Measurements from ENCODE around the gene SLC39A3. TPM values are rescaled to one million over a fixed set of nuclear protein-coding genes. Genes with fewer than 3 reads are reported as not detected.

SLC39A3 gene
- total and polyA plus RNA-seq, 2 of the 8 experiments (the other 6 are each of a cell fraction or from before 2014, with no cell fraction given) = 33.0 to 52.9 TPM

GRCh38 chr19:2699413-2700140 is 40.2 kb downstream of the SLC39A3 start:
- CTCF ChIA-PET (ENCODE audit: partially characterized antibody) = interaction anchor here (0.8 to 1.4 kb wide), 3 partner anchors 9 to 51 kb away, joined by 3 to 7 read pairs (median 5); no protein-coding TSS in a partner anchor
- TF ChIP-seq MAFK (IDR thresholded peaks at IDR 0.05; ENCODE audit: low read depth, low read length) (no peak), NRF1 (IDR thresholded peaks at IDR 0.05; ENCODE audit: low read depth, low read length) (no peak)

More at GRCh38 chr19:2699413-2700140, 40.2 kb downstream of the SLC39A3 start:
- no peak overlapping the region for H3K9ac ChIP-seq (replicated peaks in 1 of 4; ENCODE audit: extremely low read depth in 1 of 4, low read depth in 3 of 4, low read length in 3 of 4)
- no peak overlapping the region for H3K14ac ChIP-seq (ENCODE audit: insufficient read length)
- no peak overlapping the region for H2AK5ac ChIP-seq (ENCODE audit: low read depth, low read length)
- peaks cover 4% of the 10 kb centered on the region; the same call in 1 of the 2 replicates for H3K23me2 ChIP-seq (ENCODE audit: low read depth, low read length)
- peaks cover 0 to 4% of the 10 kb centered on the region in 2 experiments for H4K20me1 ChIP-seq (replicated peaks in 1 of 2; ENCODE audit: control insufficient read depth in 1 of 2, insufficient read depth in 2 of 2, low read length in 2 of 2)
- no peak overlapping the region; a peak in 1 of 4 replicates for H3K4me2 ChIP-seq (ENCODE audit: insufficient read depth in 1 of 2, low read depth in 2 of 2, low read length in 2 of 2)
- no peak overlapping the region for H4K5ac ChIP-seq (ENCODE audit: insufficient read length, low read depth, low read length)
- peaks cover 3 to 8% (median 5%) of the 10 kb centered on the region in 4 experiments for H3K4me1 ChIP-seq (replicated peaks in 1 of 4; ENCODE audit: control insufficient read depth in 3 of 4, insufficient read depth in 4 of 4, low read length in 3 of 4)
- H3K79me2 ChIP-seq (ENCODE audit: control insufficient read depth in 1 of 2, insufficient read depth in 2 of 2, low read length in 2 of 2) = no peaks in the 10 kb centered on the region
- H3K79me1 ChIP-seq (ENCODE audit: low read depth, low read length) = no peaks in the 10 kb centered on the region; the same call in 1 of the 2 replicates
- no peak overlapping the region for H3K4ac ChIP-seq (replicated peaks; ENCODE audit: insufficient read length, low read depth, low read length)
- POLR2A ChIA-PET (ENCODE audit: partially characterized antibody) = no interaction called here
- no peak overlapping the region for H4K91ac ChIP-seq (replicated peaks; ENCODE audit: insufficient read length, low read length)
- H3K36me3 ChIP-seq (ENCODE audit: control insufficient read depth in 2 of 4, insufficient read depth in 4 of 4, low read length in 3 of 4) = no peaks in the 10 kb centered on the region
- no peak overlapping the region for H2BK120ac ChIP-seq (replicated peaks; ENCODE audit: low read depth, low read length)
- 84% methylated on average over 15 of the region's 15 CpGs; no CpG with 5 or more reads in 1 of the 2 experiments for WGBS, 2 experiments (ENCODE audit: extremely low coverage in 1 of 2, insufficient coverage in 1 of 2, insufficient read length in 1 of 2, insufficient replicate concordance in 2 of 2, low coverage in 1 of 2, low lambda C conversion rate in 2 of 2, missing lambda C conversion rate in 1 of 2)
- no peak overlapping the region for H2BK15ac ChIP-seq (ENCODE audit: low read length)
- no peak overlapping the region for H4K8ac ChIP-seq (ENCODE audit: extremely low read depth, insufficient read depth, low read length)
- no peak for FAIRE-seq
- H3K18ac ChIP-seq (ENCODE audit: extremely low read depth, low read length) = no peak overlapping the region
- H3K23ac ChIP-seq (ENCODE audit: insufficient read length) = no peak overlapping the region
- DNase-seq (ENCODE audit: low read depth in 1 of 2, low spot score in 2 of 2) = no peak
- no peak overlapping the region for H3K27ac ChIP-seq (ENCODE audit: low read depth, low read length)
- H2AFZ ChIP-seq (ENCODE audit: low read length) = no peak overlapping the region
- H2BK12ac ChIP-seq (ENCODE audit: low read depth, low read length) = no peak overlapping the region
- H2BK5ac ChIP-seq (ENCODE audit: low read depth, low read length) = no peak overlapping the region
- H3K27me3 ChIP-seq (replicated peaks in 1 of 4; ENCODE audit: control insufficient read depth in 3 of 4, extremely low read depth in 1 of 4, insufficient read depth in 3 of 4, low read length in 3 of 4) = peaks cover 0 to 20% (median 17%) of the 10 kb centered on the region in 4 experiments; a peak in 6 of 7 replicates
- H3K9me3 ChIP-seq (ENCODE audit: insufficient read depth in 2 of 2, low read depth in 1 of 2, low read length in 1 of 2) = no peaks in the 10 kb centered on the region
- H3K56ac ChIP-seq (replicated peaks; ENCODE audit: insufficient read length, low read depth, low read length) = no peak overlapping the region
- H3K4me3 ChIP-seq (ENCODE audit: extremely low read depth in 1 of 4, insufficient read depth in 2 of 4, low read depth in 3 of 4, low read length in 4 of 4) = no peak overlapping the region
- H2BK20ac ChIP-seq (ENCODE audit: low read length) = no peak overlapping the region

All from H1 (cell line).